NCI-H2227 (cell line): ENCODE results near the gene COL23A1.
"Not testable (repeated sequence)": the region's sequence is repeated elsewhere in the genome, so short reads cannot be mapped to it uniquely, and the experiment has no call there.

Experiments
- DNase-seq: peaks from one replicate; lab custom pipeline; 2025; ENCODE audit not compliant: unreplicated experiment; lab: John Stamatoyannopoulos, UW

The COL23A1 gene

GRCh38 chr5:178511172-178511571 lies 79.0 kb downstream of the COL23A1 start:
- DNase-seq, result no peak

- no peak for DNase-seq
Observed at GRCh38 chr5:178509491-178510057, 80.6 kb downstream of the COL23A1 start.

- no peak for DNase-seq
Observed at GRCh38 chr5:178507151-178507932, 82.9 kb downstream of the COL23A1 start.

- no peak for DNase-seq
Observed at GRCh38 chr5:178505639-178506407, 84.4 kb downstream of the COL23A1 start.

GRCh38 chr5:178504340-178504960 lies 85.7 kb downstream of the COL23A1 start:
- no peak for DNase-seq

GRCh38 chr5:178502401-178503100 lies 87.6 kb downstream of the COL23A1 start:
- no peak for DNase-seq

- no peak for DNase-seq
Observed at GRCh38 chr5:178499352-178499751, 90.8 kb downstream of the COL23A1 start.

- no peak for DNase-seq
Observed at GRCh38 chr5:178496642-178497041, 93.6 kb downstream of the COL23A1 start.

- no peak for DNase-seq
Observed at GRCh38 chr5:178496214-178496613, 94.0 kb downstream of the COL23A1 start.

GRCh38 chr5:178495706-178496105 lies 94.5 kb downstream of the COL23A1 start:
- no peak for DNase-seq

GRCh38 chr5:178492278-178492677 lies 97.9 kb downstream of the COL23A1 start:
- no peak for DNase-seq

GRCh38 chr5:178490935-178491652 lies 99.1 kb downstream of the COL23A1 start:
- no peak for DNase-seq

GRCh38 chr5:178489271-178489976 lies 100.8 kb downstream of the COL23A1 start:
- DNase-seq, result no peak

GRCh38 chr5:178488696-178489095 lies 101.5 kb downstream of the COL23A1 start:
- DNase-seq, result no peak

- no peak for DNase-seq
Observed at GRCh38 chr5:178487911-178488600, 102.1 kb downstream of the COL23A1 start.

- DNase-seq, result not testable (repeated sequence)
Observed at GRCh38 chr5:178486878-178487512, 103.2 kb downstream of the COL23A1 start.

- no peak for DNase-seq
Observed at GRCh38 chr5:178486239-178486641, 104.0 kb downstream of the COL23A1 start.

GRCh38 chr5:178483620-178484019 lies 106.6 kb downstream of the COL23A1 start:
- DNase-seq, result no peak

- no peak for DNase-seq
Observed at GRCh38 chr5:178479261-178479660, 110.9 kb downstream of the COL23A1 start.
